Measurements from ENCODE around the gene TUBGCP6.

TUBGCP6 gene

GRCh38 chr22:50272044-50272802 lies 27.4 kb upstream of the TUBGCP6 start:
- peaks cover 13% of the 10 kb centered on the region for H3F3A ChIP-seq (ENCODE audit: control insufficient read depth, insufficient read depth)
- no peaks in the 10 kb centered on the region for H3K9me2 ChIP-seq (replicated peaks; ENCODE audit: control insufficient read depth, low read length)
- H4K20me1 ChIP-seq (ENCODE audit: control insufficient read depth, insufficient read depth, low read depth, low read length): peaks cover 3% of the 10 kb centered on the region; the same call in 1 of the 2 replicates
- no peaks in the 10 kb centered on the region for H3K79me2 ChIP-seq (ENCODE audit: control insufficient read depth, low read length)
- peaks cover 8% of the 10 kb centered on the region; the same call in 1 of the 2 replicates for H3K9me3 ChIP-seq (ENCODE audit: control insufficient read depth, insufficient read depth, low read length)
- no peak overlapping the region for H3K27ac ChIP-seq (ENCODE audit: low read depth, low read length)
- peaks cover 52% of the 10 kb centered on the region for H3K4me1 ChIP-seq (ENCODE audit: control insufficient read depth, low read length)
- H3K4me2 ChIP-seq (ENCODE audit: low read length): peak overlapping the region; percentile 86; the same call in 1 of the 2 replicates
- peaks cover 27% of the 10 kb centered on the region for H3K36me3 ChIP-seq (ENCODE audit: control insufficient read depth, low read length)
- H3K4me3 ChIP-seq (ENCODE audit: low read length): no peak overlapping the region
- no peak for TF ChIP-seq CTCF (IDR thresholded peaks at IDR 0.05; ENCODE audit: low read depth, low read length, poor library complexity, severe bottlenecking)
- no peak for TF ChIP-seq EZH2phosphoT487 (IDR thresholded peaks at IDR 0.05; ENCODE audit: borderline replicate concordance, low read length)
- H3K27me3 ChIP-seq (ENCODE audit: control insufficient read depth, low read length): 0 out of 2 replicates have a peak, but pooled peaks cover 3% of the 10 kb centered on the region

- Histone ChIP-seq H3K36me3 (ENCODE audit: control insufficient read depth, low read length) (peaks cover 22% of the 10 kb centered on the region), H3K27ac (ENCODE audit: low read depth, low read length) (no peak overlapping the region), H3K27me3 (ENCODE audit: control insufficient read depth, low read length) (0 out of 2 replicates have a peak, but pooled peaks cover 3% of the 10 kb centered on the region), H3K9me3 (ENCODE audit: control insufficient read depth, insufficient read depth, low read length) (peaks cover 8% of the 10 kb centered on the region; the same call in 1 of the 2 replicates), H3K4me1 (ENCODE audit: control insufficient read depth, low read length) (peaks cover 50% of the 10 kb centered on the region), H4K20me1 (ENCODE audit: control insufficient read depth, insufficient read depth, low read depth, low read length) (peaks cover 3% of the 10 kb centered on the region; the same call in 1 of the 2 replicates), H3K4me3 (ENCODE audit: low read length) (peak overlapping the region; percentile 75), H3K4me2 (ENCODE audit: low read length) (peak overlapping the region; percentile 86), H3F3A (ENCODE audit: control insufficient read depth, insufficient read depth) (peaks cover 10% of the 10 kb centered on the region), H3K79me2 (ENCODE audit: control insufficient read depth, low read length) (no peaks in the 10 kb centered on the region), H3K9me2 (replicated peaks; ENCODE audit: control insufficient read depth, low read length) (no peaks in the 10 kb centered on the region)
- TF ChIP-seq EZH2phosphoT487 (IDR thresholded peaks at IDR 0.05; ENCODE audit: borderline replicate concordance, low read length) (no peak), CTCF (IDR thresholded peaks at IDR 0.05; ENCODE audit: low read depth, low read length, poor library complexity, severe bottlenecking) (peak; percentile 6)
Measured at GRCh38 chr22:50271519-50271970, 26.7 kb upstream of the TUBGCP6 start.

- TF ChIP-seq EZH2phosphoT487 (IDR thresholded peaks at IDR 0.05; ENCODE audit: borderline replicate concordance, low read length) (no peak), CTCF (IDR thresholded peaks at IDR 0.05; ENCODE audit: low read depth, low read length, poor library complexity, severe bottlenecking) (peak; percentile 13)
- 0 out of 2 replicates have a peak overlapping the region, but pooled peaks have one; percentile 12 for H3K27ac ChIP-seq (ENCODE audit: low read depth, low read length)
- H3K9me2 ChIP-seq (replicated peaks; ENCODE audit: control insufficient read depth, low read length): no peaks in the 10 kb centered on the region
- H3K9me3 ChIP-seq (ENCODE audit: control insufficient read depth, insufficient read depth, low read length): peaks cover 1% of the 10 kb centered on the region; the same call in 1 of the 2 replicates
- peaks cover 43% of the 10 kb centered on the region for H3K4me1 ChIP-seq (ENCODE audit: control insufficient read depth, low read length)
- H3K36me3 ChIP-seq (ENCODE audit: control insufficient read depth, low read length): peaks cover 15% of the 10 kb centered on the region
- peaks cover 6% of the 10 kb centered on the region; the same call in 1 of the 2 replicates for H3F3A ChIP-seq (ENCODE audit: control insufficient read depth, insufficient read depth)
- H3K4me2 ChIP-seq (ENCODE audit: low read length): peak overlapping the region; percentile 86
- H4K20me1 ChIP-seq (ENCODE audit: control insufficient read depth, insufficient read depth, low read depth, low read length): peaks cover 3% of the 10 kb centered on the region; the same call in 1 of the 2 replicates
- no peaks in the 10 kb centered on the region for H3K79me2 ChIP-seq (ENCODE audit: control insufficient read depth, low read length)
- peak overlapping the region; percentile 75 for H3K4me3 ChIP-seq (ENCODE audit: low read length)
- H3K27me3 ChIP-seq (ENCODE audit: control insufficient read depth, low read length): 0 out of 2 replicates have a peak, but pooled peaks cover 3% of the 10 kb centered on the region
Measured at GRCh38 chr22:50270666-50271394, 26.0 kb upstream of the TUBGCP6 start.
